ENCODE measurements around the gene TMEM53.

DNA sequence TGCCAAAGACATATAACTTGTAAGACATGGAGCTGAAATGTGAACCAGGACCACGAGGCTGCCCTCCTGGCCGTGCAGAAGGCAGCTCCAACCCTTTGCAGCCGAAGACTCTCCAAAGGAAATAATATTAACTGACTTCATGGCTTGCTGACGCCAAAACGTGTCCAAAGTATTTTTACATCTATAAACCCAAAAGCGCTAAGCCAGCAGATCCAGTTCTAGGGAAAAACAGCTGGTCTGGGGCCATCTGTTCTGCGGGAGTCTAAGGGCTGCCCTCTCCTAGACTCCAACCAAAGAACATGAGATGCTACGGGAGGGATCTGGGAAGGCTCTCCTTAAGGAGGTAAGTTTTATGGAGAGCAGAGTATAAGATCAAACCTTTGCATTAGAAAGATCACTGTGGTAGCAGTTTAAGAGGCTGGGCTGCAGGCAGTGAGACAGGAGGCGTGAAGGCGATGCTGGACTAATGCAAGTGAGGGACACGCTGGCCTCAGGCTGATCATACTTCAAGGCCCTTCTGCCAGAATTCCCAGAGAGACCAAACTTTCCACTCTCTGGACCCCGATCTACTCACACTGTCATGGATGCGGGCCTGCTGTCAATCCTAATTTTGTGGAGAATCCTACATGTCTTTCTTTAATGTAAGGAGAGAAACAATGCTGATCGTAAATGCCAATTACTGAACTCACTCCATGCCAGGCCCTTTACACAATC, 1.2 kb downstream of the TMEM53 start:
- TF ChIP-seq CTCF (IDR thresholded peaks at IDR 0.05) (no peak), POLR2A (IDR thresholded peaks at IDR 0.05) (no peak)
